ENCODE measurements around the gene MRPL43. TPM values are rescaled to one million over a fixed set of nuclear protein-coding genes. Genes with fewer than 3 reads are reported as not detected.
A peak's percentile ranks its signal among the peaks of the same experiment; 100 is the strongest.

Gene MRPL43
- total and polyA plus RNA-seq, 9 of the 15 experiments (the other 6 are each of a cell fraction or from before 2014, with no cell fraction given): 15.1 to 63.7 (median 37.2) TPM

- TF ChIP-seq ETS1 (conservative IDR thresholded peaks at IDR 0.05; ENCODE audit: control insufficient read depth, low read depth, low read length): no peak
- no peak for TF ChIP-seq SMARCB1 (IDR thresholded peaks at IDR 0.05; ENCODE audit: insufficient read length, low read depth)
- TF ChIP-seq ZFX (CRISPR knock-in tag; IDR thresholded peaks at IDR 0.05): 0 out of 2 replicates have a peak, but pooled peaks have one; percentile 30
- no peak for TF ChIP-seq ZNF609 (CRISPR knock-in tag; IDR thresholded peaks at IDR 0.05; ENCODE audit: borderline replicate concordance)
- TF ChIP-seq YY1 (IDR thresholded peaks at IDR 0.05; ENCODE audit: borderline replicate concordance in 1 of 3, control insufficient read depth in 1 of 3, extremely low read depth in 1 of 3, insufficient read depth in 3 of 3, insufficient read length in 1 of 3, insufficient replicate concordance in 2 of 3, low read depth in 1 of 3, low read length in 2 of 3): peak in 1 of 3 experiments; percentile 53
- TF ChIP-seq MAZ (CRISPR knock-in tag; conservative IDR thresholded peaks at IDR 0.05 in 1 of 2, IDR thresholded peaks at IDR 0.05 in 1 of 2): peak in 1 of 2 experiments; percentile 75; a peak in 1 of 4 replicates
- no peak for TF ChIP-seq LEF1 (IDR thresholded peaks at IDR 0.05)
- TF ChIP-seq MEIS2 (IDR thresholded peaks at IDR 0.05; ENCODE audit: partially characterized antibody): no peak
- TF ChIP-seq ZNF77 (CRISPR knock-in tag; IDR thresholded peaks at IDR 0.05): no peak
- TF ChIP-seq HDAC2 (IDR thresholded peaks at IDR 0.05): 0 out of 2 replicates have a peak, but pooled peaks have one; percentile 33
- TF ChIP-seq TEAD4 (IDR thresholded peaks at IDR 0.05; ENCODE audit: low read length): peak; percentile 27; the same call in 1 of the 2 replicates
- no peak for TF ChIP-seq TEAD4 (CRISPR knock-in tag; IDR thresholded peaks at IDR 0.05; ENCODE audit: borderline replicate concordance)
- TF ChIP-seq ZBTB1 (CRISPR knock-in tag; IDR thresholded peaks at IDR 0.05; ENCODE audit: borderline replicate concordance, low read depth): no peak
- TF ChIP-seq SNRNP70 (optimal IDR thresholded peaks at IDR 0.05; ENCODE audit: low read depth, low read length): no peak
- TF ChIP-seq PHF21A (IDR thresholded peaks at IDR 0.05; ENCODE audit: borderline replicate concordance, low read depth): peak; percentile 59; the same call in 1 of the 2 replicates
- no peak for TF ChIP-seq GTF2F1 (IDR thresholded peaks at IDR 0.05; ENCODE audit: low read depth, low read length)
- TF ChIP-seq RHOXF2B (CRISPR knock-in tag; conservative IDR thresholded peaks at IDR 0.05): no peak
- TF ChIP-seq SRSF3 (IDR thresholded peaks at IDR 0.05; ENCODE audit: insufficient read depth, low read length): no peak
- peak; percentile 38 to 47; a peak in 3 of 4 replicates for TF ChIP-seq RAD21 (CRISPR knock-in tag; conservative IDR thresholded peaks at IDR 0.05 in 1 of 2, IDR thresholded peaks at IDR 0.05 in 1 of 2)
- TF ChIP-seq EP400 (IDR thresholded peaks at IDR 0.05): peak; percentile 32; the same call in 1 of the 2 replicates
- TF ChIP-seq SOX6 (IDR thresholded peaks at IDR 0.05): 0 out of 2 replicates have a peak, but pooled peaks have one; percentile 25
Measured at GRCh38 chr10:101011517-101012423, 24.5 kb upstream of the MRPL43 start (continued).
